CD4-positive, alpha-beta T cell treated with Interleukin-6 at 100 ng/mL for 8 hours (primary cell): ENCODE measurements around the gene TIPRL.

Source experiments
- DNase-seq: peaks from one replicate; pipeline ENCODE4 v3.0.0-alpha.2; 2020; ENCODE audit warnings: mixed read lengths, low spot score

Gene TIPRL

DNA sequence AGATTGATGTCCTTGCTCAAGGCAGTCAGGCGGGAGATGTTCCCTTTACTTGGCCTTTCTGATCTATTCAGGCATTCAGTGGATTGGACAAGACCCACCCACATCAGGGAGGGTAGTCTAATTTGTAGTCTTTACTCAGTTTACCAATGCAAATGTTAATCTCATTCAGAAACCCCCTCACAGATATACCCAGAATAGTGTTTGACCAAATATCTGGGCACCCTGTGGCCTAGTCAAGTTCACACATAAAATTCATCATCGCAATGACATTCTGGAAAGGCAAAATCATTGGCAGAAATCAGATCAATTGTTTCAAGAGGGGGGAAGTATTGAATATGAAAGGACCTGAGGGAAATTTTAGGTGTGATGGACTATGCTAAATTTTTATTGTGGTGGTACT lies 34.6 kb downstream of the TIPRL start:
- DNase-seq, result no peak

DNA sequence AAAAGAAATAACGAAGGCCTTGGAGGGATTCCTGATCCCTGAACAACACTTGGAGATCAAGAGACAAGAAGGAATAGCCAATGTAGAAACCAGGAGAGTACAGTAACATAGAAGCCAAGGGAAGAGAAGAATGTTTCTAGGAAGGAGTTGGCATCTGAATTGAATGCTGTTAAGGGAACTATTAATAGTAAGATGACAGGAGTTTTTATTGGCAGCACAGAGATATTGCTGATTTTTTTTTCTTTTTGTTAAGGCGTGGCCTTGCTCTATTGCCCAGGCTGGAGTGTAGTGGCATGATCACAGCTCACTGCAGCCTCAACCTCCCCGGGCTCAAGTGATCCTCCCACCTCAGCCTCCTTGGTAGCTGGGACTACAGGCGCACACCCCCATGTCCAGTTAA lies 37.4 kb downstream of the TIPRL start:
- DNase-seq, result no peak

DNA sequence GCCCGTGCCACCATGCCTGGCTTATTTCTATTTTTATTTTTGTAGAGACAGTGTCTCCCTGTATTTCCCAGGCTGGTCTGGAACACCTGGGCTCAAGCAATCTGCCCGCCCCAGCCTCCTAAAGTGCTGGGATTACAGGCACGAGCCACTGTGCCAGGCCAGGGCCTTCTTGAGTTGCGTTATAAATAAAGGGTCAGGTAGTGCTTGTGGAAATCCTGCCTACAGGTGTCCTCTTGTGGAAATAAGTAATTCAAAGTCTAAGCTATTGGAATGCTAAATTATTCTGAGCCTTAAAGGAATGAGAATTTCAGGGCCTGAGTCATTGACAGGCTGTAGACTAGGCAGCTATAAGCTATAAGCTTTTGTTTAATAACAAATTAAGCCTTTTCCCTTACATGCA lies 38.9 kb downstream of the TIPRL start:
- DNase-seq, result no peak

DNA sequence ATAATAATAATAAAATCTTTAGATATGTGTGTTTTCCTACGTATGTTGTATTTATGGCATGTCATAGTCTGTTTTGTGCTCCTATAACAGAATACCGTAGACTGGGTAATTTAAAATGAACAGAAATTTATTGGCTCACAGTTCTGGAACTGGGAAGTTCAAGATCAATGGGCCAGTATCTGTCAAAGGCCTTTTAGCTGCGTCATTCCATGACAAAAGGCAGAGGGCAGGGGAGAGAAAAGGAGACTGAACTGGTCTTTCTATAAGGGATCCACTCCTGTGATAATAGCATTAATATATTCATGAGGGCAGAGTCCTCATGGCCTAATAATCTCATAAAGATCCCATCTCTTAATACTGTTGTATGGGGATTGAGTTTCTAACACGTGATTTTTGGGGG lies 39.9 kb downstream of the TIPRL start:
- DNase-seq, result no peak

DNA sequence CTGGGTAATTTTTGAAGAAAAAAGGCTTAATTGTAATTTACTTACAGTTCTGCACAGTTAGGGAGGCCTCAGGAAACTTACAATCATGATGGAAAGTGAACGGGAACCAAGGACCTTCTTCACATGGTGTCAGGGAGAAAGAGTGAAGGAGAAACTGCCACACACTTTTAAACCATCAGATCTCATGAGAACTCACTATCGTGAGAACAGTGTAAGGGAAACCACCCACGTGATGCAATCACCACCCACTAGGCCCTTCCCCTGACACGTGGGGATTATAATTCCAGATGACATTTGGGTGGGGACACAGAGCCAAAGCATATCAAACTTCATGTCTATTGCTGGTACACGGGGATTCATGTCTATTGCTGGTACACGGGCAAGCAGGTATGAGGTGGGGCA lies 41.7 kb downstream of the TIPRL start:
- DNase-seq, result no peak

DNA sequence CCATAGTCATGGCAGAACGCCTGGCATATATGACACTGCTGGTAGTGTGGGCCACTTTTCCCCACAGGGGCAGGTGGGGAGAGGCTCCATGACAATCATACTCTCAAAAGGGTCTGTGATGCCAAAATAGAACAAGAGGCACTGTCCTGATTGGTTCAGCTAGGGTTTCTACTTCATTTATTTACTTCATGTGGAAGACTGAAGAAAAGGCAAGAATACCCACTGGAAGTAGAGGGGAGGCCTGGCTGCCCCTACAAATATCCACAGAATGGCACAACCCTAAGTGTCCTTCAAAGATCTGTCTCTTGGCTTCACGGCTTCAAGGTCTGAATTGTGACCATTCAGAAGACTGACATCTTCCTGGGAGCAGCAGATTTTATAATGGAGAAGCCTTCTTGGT lies 42.5 kb downstream of the TIPRL start:
- DNase-seq, result no peak

DNA sequence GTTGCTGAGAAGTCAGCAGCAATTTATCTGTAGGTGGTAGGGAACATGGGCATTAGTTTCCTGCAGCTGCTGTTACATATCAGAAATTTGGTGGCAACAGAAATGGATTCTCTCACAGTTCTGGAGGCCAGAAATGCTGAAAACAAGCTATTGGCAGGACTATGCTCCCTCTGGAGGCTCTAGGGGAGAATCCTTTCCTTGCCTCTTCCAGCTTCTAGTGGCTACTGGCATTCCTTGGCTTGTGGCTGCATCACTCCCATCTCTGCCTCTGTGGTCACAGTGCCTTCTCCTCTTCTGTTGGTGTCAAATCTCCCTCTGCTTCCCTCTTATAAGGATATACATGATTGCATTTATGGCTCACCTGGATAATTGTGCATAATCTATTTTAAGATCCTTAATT lies 44.5 kb downstream of the TIPRL start:
- no peak for DNase-seq

DNA sequence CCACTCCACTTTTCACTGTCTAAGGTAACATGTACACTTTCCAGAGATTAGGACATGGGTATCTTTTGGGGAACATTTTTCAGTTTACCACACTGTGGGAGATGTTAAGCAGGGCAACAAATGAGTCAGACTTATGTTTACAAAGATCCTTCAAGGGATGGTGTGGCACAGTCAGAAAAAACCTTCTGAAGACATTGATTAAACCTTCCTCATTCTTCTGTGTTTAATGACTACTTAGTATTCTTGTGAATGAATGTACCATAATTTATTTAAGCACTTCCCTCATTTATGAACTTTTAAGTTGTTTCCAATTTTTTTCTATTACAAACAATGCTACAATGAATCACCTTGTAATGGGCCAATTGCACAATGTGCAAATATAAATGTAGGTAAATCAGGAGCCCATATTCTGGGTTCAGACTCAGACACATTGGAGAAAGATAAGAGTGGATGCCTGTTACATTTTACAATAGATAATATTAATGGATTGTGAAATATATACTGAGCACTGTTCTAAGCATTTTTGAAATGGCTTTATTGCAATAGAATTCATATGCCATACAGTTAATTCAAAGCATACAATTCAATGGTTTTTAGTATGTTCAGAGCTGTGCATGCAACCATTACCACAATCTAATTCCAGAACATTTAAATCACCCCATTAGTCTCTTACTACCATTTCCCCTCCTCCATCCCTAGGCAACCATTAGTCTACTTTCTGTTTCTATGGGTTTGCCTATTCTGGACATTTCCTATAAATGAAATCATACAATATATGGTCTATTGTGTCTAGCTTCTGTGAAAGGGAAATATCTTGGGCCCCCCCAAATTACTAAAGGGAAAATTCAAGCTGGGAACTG lies 45.1 kb downstream of the TIPRL start:
- DNase-seq, result no peak

DNA sequence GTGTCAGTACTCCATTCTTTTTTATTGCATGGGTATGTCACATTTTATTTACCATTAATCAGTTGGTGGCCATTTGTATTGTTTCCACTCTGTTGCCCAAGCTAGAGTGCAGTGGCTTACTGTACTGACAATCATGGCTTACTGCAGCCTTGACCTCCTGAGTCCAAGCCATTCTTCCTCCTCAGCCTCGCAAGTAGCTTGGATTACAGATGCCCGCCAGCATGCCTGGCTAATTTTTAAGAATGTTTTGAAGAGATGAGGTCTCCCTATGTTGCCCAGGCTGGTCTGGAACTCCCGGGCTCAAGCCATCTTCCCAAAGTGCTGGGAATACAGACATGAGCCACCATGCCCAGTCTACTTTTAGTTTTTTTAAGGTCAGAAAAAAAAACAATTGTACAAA lies 46.2 kb downstream of the TIPRL start:
- no peak for DNase-seq

DNA sequence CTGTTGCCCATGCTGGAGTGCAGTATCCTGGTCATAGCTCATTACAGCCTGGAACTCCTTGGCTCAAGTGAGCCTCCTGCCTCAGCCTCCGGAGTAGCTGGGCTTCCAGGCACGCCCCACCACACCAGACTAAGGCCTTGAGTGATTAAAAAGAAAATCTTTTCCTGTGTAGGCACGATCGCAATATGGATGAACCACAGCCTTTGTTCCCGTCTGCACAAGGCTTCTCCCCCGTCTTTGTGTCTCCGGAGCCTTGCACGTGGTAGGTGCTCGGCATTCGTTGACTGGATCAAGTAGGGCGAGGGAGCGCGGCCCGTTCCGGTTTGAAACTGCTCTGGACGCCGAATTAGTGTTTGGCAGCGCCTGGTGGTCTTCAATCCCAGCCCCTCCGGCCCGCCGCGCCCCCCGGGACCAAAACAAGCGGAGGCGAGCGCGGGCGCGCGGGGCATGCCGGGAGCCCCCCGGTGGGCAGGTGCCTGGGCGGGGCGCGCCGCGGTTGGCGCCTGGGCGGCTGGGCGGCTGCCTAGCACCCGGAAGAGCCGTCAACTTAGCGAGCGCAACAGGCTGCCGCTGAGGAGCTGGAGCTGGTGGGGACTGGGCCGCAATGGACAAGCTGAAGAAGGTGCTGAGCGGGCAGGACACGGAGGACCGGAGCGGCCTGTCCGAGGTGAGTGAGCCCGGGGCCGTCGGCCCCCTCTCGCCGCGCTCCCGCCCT lies 46.9 kb downstream of the TIPRL start, which contains the start of gene SFT2D2:
SFT2D2 (plus strand) TSS at position 529 of the 715 bp plus-strand sequence; CDS start at position 605, 76 bp downstream.
- peak; percentile 69 for DNase-seq

DNA sequence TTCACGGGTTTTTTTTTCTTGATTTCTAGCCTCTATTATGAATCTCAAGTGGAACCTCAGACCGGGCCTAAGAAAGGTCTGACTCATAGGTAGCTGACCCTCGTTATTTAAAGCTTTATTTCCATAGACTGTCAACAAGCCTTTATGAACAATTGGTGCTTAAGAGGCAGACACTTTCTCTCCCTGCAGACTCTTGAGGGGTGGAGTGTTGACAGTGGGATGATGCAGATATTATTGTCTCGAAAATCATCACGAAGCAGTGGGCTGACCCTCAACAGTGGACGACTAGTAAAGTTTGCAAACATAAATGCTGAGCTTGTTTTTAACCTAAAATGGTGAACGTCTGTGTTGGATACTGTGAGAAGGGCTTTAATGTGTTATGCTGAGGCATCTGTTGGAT lies 48.9 kb downstream of the TIPRL start:
- no peak for DNase-seq

DNA sequence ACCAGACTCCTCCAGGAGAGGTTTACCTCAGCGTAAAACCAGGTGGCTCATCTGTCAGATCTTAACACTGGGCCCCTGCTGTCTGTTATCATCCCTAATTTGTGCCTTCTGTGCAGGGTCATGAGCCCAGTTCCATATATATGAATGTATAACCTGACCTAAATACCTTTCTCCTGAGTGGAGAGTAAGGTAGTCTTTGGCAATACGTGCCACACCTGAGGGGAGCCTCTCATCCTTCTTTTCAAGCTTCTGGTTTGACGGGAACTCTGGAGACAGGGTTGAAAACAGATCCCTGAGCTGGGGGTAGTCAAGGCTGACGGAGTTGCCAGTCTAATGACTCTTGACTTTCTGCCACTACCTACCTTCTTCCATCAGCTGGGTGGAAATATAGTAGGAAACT lies 51.1 kb downstream of the TIPRL start:
- no peak for DNase-seq

DNA sequence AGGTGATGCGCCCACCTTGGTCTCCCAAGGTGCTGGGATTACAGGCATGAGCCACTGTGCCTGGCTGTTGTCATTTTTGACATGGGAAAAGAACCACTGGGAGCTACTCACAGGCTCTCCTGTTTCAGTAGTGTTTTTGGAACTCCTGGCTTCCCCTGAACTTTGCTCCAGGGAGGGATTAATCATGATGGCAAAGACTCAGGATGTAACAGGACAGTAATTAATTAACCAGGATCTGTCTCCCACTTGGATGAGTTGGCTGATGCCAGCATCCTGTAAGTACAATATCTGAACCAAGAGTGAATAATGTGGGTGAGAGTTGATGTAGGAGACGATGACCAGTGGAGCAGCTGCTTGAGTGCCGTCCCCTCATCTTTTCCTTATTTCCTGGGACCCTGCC lies 51.9 kb downstream of the TIPRL start:
- DNase-seq, result no peak

DNA sequence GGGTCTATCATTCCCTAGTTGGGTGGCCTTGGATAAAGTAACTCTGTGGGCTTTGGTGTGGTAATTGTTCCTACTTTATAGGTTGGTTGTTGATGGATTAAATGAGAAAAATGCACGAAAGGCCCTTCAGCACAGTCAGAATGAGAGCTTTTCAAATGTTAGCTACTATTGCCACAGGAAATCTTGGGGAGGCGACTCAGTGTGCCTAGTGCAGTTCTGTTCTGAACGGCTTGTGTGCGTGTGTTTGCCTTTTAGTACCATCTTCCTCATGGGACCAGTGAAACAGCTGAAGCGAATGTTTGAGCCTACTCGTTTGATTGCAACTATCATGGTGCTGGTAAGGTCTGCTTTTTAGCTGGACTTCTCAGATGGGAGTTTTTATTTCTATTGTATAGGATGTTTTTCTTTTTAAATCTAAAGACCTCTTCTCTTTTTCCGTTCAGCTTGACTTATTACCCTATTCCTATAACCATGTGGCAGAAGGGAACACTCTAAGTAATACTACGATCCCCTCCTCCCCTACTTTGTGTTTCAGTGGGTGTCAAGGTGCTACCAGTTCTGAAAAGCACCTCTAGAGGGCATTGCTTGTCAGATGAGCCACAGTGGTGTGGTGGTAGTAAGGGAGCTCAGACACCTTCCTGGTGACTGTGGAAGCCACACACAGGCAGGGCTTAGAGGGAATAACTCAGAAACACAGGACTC lies 56.2 kb downstream of the TIPRL start:
- peak; percentile 33 for DNase-seq

DNA sequence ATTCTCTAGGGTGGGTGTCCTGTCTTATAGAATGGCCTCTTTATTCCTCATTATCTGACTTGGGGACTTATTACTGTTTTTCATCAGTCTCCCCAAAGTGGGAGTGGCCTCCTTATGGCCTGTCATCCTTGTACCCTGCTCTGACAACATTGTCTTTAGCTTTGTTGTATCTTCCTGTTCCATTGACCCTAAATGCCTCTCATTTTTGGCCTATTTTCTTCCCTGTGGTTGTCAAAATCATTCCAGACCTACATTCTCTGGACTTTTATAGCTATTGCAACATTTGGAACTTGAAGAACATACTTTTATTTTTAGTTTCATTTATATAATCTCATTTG lies 56.8 kb downstream of the TIPRL start:
- DNase-seq, result no peak

DNA sequence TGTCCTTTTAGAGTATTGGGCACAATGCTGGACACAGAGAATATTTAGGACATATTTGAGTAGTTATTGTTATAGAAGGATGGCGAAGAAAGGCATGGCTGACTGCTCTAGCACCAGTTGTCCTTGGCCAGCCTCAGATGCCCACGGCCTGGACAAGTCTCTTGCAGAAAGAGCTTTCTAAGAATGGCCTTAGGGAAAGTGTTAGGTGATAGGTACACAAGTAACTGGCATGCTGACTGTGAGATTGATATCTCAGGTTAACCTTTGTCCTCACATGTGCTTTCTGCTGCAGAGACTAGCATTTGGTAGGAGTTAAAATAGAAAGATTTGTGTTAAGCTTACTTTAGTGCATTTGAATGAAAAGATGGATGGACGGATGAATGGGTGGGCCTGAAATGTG lies 57.2 kb downstream of the TIPRL start:
- no peak for DNase-seq

DNA sequence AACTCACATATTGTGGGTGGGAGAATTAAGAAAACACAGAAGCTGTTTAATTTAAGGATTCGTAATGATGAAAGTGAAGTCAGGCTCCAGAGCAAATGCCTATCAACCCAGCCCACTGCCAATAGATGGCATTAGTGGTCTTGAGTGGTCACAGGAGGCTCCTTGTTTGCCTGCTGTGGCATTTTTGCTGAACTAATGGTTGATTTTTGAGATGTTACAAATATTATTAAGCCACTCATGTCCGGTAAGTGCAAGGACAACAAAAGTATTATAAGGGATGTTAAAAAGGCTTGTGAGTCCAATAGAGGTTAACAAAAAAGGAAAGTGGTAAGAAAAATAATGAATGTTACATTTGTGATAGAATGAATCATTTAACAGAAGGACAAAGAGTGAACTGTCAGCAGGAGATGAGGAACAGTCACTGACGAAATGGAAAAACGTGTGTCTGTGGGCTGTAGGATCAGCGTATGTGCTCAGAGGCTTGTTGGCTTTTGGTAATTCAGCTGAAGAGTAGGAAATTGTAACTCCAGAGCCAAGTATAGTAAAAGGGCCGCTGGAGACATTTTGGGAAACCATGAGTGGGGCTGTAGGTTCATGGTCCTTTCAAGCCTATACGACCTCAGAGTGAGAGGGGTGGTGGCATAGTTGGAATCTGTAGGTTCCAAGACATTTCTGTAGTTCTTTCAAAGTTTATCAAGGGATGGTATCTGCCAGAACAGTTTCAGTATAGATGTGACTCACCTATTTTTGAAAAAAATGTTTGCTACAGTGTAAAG lies 58.3 kb downstream of the TIPRL start:
- no peak for DNase-seq

DNA sequence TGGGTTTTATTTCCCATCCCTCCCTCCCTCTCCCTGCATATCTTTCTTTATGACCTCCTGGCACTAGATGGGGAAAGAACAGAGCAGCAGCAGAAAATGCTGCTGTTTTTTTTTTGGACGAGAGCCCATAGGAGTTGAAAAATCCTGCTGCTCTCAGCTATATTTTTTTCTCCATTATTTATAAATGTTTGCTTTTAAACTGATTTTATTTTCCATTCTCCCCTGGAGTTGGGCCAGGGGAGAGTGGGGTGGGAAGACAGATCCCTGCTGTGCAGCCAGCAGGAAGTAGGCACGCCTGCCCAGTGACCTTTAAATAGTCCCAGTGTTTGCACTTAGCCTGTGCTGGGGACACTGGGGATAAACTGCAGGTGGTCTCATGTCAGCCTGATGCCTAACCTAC lies 64.4 kb downstream of the TIPRL start:
- no peak for DNase-seq

DNA sequence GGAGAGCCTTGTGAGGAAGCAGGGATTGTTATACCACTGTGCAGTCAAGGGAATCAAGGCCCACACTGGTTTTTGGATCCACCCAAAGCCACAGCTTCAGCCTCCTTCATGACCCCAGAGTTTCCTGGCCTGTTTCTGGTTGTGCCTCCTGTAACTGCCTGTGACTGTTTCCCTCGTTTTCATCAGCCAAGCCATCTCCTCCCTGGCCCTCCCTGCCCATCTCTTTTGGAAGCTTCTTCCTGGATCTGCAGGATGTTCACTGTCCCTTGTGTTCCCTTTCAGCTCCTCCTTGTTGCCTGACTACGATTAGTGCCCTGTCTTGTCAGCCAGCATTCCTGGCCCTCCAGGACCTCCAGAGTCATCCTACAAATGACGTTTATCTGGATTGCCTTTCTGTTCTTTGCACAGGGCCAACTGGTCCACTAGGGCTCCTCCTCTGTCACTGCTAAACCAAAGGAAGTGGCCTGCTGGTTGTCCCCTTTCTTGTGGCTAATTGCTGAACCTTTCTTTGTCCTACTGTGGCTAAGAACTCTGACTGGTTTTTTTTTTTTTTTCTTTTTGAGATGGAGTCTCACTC lies 65.0 kb downstream of the TIPRL start:
- DNase-seq, result no peak

DNA sequence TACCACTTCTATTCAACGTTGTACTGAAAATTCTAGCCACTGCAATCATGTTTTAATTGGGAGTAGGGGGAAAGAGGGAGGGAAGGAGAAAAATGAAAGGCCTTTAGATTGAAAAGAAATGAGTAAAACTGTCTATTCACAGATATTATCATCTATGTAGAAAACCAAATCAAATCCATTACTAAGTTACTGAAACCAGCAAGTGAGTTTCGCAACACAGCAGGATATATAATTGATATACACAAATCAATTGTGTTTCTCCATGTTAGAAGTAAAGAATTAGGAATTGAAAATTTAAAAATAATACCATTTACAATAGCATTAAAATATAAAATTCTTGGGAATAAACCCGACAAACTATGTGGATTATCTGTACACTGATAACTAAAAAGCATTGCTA lies 66.3 kb downstream of the TIPRL start:
- no peak for DNase-seq

DNA sequence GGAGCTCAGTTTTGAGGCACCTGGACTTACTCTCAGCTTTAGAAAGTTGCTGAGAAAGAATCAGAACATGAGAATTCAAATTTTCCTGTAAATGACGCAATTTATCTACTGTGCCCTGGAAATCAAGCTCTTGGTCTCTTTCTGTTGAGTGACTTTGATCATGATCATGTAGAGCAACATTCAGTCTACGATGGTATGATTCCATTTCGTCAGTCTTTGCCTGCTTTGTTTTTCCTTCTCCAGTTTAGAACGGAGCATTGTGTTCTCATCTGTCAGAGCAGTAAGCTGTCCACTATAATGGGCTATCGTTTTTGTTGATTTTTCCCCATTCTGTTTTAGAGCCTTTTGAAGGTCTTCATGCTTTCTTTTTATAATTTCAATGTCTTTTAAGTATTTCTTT lies 67.7 kb downstream of the TIPRL start:
- no peak for DNase-seq
